ENCODE results near the gene PSMB10.

Gene PSMB10

GRCh38 chr16:67963662-67964321 is 27.1 kb upstream of the PSMB10 start:
- no peak for DNase-seq

GRCh38 chr16:67963292-67963661 is 26.6 kb upstream of the PSMB10 start:
- DNase-seq: no peak

GRCh38 chr16:67962135-67962534 is 25.5 kb upstream of the PSMB10 start:
- no peak for DNase-seq

- no peak for DNase-seq
These were observed 24.9 kb upstream of the PSMB10 start for GRCh38 chr16:67961551-67961957.

- DNase-seq: no peak
These were observed 23.1 kb upstream of the PSMB10 start for GRCh38 chr16:67959536-67960329.

GRCh38 chr16:67957622-67958021 is 21.0 kb upstream of the PSMB10 start:
- no peak for DNase-seq

- no peak for DNase-seq
These were observed 18.0 kb upstream of the PSMB10 start for GRCh38 chr16:67954421-67955196.

GRCh38 chr16:67953641-67954375 is 17.2 kb upstream of the PSMB10 start:
- DNase-seq: no peak

GRCh38 chr16:67951485-67951884 is 14.8 kb upstream of the PSMB10 start:
- no peak for DNase-seq

- DNase-seq: no peak
These were observed 13.7 kb upstream of the PSMB10 start for GRCh38 chr16:67950335-67950843.

GRCh38 chr16:67949645-67950044 is 13.0 kb upstream of the PSMB10 start:
- DNase-seq: no peak

GRCh38 chr16:67948015-67948414 is 11.4 kb upstream of the PSMB10 start:
- no peak for DNase-seq

GRCh38 chr16:67946966-67947558 is 10.4 kb upstream of the PSMB10 start:
- no peak for DNase-seq

- no peak for DNase-seq
These were observed 9.5 kb upstream of the PSMB10 start for GRCh38 chr16:67946128-67946569.

- no peak for DNase-seq
These were observed 8.8 kb upstream of the PSMB10 start for GRCh38 chr16:67945392-67945933.

GRCh38 chr16:67944690-67945391 is 8.2 kb upstream of the PSMB10 start:
- DNase-seq: no peak

GRCh38 chr16:67943619-67944504 is 7.2 kb upstream of the PSMB10 start, which contains the start of gene LCAT:
TSS of gene LCAT (minus strand) at chr16:67944120. CDS start at chr16:67944101, 19 bp downstream.
- DNase-seq: no peak

GRCh38 chr16:67943256-67943618 is 6.6 kb upstream of the PSMB10 start:
- no peak for DNase-seq

- DNase-seq: no peak
These were observed 6.0 kb upstream of the PSMB10 start for GRCh38 chr16:67942510-67943255.

GRCh38 chr16:67942200-67942509 is 5.5 kb upstream of the PSMB10 start:
- DNase-seq: peak; percentile 49

Measured in CD4-positive, alpha-beta T cell treated with Interleukin-17A for 4 hours (primary cell).